ENCODE results near the gene RBM46. TPM values are rescaled to one million over a fixed set of nuclear protein-coding genes. Genes with fewer than 3 reads are reported as not detected.
"Not testable (repeated sequence)": the region's sequence is repeated elsewhere in the genome, so short reads cannot be mapped to it uniquely, and the experiment has no call there.

RBM46 gene
- total RNA-seq, 1 donor from 2014 or later = 0.58 TPM

DNA sequence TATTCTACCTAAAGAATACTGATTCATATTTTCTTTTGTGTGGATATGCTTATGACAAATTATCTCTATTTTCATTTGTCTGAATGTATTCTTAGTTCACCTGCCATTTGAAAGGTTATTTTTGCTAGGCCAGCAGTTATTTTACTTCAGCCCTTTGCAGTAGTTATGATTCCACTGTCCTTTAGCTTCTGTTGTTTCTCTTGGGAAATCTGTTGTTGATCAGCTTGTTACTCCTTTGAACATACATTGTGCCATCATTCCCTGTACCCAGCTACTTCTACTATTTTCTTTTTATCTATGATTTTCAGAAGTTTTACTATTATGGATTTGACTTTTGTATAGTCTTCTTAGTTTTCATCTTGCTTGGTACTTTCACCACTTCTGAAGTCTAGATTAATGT, 37.2 kb downstream of the RBM46 start:
- ATAC-seq (no peak), DNase-seq (ENCODE audit: low spot score) (no peak)

DNA sequence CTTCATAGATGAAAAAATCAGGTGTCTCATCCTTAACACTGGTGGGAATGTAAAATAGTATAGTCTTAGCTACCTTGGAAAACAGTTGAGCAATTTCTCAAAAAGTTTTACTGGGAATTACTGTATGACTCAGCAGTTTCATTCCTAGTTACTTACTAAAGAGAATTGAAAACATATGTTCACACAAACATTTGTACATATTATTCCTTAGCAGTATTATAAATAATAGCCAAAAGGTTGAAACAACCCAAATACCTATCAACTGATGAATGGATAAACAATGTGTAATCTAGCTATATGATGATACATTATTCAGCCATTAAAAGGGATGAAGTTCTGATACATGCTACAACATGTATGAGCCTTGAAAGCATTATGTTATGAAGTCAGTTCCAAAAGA, 41.7 kb downstream of the RBM46 start:
- DNase-seq (ENCODE audit: low spot score) (no peak), ATAC-seq (no peak)
- intact Hi-C loops (cut with DNase I) = no loop called here

More for the DNA sequence above, 37.2 kb downstream of the RBM46 start:
- intact Hi-C loops (cut with DNase I) = no loop called here

DNA sequence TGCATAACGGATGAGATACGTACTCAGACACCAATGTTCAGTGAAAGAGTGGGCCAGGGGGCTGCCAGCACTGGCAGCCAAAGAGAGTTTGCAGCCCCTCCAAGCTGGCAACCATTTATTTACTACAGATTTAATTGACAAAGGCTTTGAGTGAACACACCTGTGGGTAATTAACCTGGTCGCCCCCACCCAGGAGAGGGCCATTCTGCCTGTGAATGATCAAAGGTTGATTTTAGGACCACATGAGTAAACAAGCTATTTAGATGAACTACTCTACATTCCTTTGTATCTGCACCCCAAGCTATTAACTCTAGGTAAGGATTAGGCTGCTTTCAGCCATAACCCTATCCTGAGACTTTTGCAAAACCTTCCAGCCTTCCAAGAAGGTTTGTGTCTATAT, 55.0 kb downstream of the RBM46 start:
- ATAC-seq = no peak
- no peak for DNase-seq (ENCODE audit: low spot score)
- intact Hi-C loops (cut with DNase I) = no loop called here

DNA sequence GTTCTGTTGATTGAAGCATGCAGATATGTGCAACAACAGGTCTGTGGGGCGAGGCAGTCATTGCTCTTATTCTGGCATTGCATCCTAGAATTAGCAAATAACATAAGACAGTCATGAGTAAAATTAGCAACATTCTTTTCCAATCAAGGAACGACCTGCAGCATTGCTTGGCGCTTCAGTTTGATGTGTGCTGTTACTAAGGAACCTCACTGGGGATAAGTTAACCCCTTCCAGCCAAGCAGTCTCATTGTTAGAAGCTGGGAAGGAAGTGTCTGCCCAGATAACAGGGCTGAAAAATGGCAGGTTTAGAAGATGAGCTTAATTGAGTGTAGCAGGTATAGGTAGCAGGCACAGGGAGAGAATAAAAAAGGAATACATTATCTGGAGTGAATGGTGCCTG, 55.4 kb downstream of the RBM46 start:
- no peak for ATAC-seq
- DNase-seq (ENCODE audit: low spot score) = no peak
- intact Hi-C loops (cut with DNase I) = no loop called here

DNA sequence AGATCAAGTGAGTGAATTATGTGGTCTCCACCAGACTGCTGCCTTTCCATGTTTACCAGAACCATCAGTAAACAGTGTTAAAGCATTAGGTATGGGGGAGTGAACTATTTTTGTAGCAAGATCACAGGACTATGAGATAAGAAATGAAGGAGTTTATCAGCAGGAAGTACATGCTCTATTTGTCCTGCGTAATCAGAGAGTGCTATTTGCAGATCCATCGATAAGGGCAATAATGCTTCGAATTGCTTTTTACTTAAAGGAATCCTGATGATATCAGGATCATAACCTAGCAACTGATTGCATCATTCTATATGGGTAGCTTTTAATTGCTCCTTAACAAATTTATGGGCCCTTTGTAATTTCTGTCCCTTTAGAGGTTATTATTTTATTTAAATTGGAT, 57.1 kb downstream of the RBM46 start:
- DNase-seq (ENCODE audit: low spot score) (no peak), ATAC-seq (no peak)
- intact Hi-C loops (cut with DNase I) = no loop called here

DNA sequence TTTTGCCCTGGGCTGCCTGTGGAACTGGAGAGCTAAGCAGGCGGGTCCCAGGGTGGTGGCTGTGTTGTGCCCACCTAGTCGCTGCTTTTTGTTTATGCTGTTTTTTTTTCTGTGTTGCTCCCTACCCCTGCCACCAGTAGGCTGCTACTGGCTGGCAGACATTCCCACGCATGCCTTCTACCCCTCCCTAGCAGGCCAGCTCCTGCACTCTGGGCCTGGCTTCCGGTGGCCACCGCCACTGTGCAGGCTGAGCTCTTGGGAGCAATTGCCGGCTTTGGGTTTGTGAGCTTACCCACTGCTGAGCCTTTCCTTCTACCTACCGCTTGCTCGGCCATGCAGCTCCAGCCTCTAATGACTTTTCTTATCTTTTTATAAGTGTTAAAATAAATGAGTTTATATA, 57.6 kb downstream of the RBM46 start:
- intact Hi-C loops (cut with DNase I) = no loop called here
- ATAC-seq (no peak), DNase-seq (ENCODE audit: low spot score) (no peak)

DNA sequence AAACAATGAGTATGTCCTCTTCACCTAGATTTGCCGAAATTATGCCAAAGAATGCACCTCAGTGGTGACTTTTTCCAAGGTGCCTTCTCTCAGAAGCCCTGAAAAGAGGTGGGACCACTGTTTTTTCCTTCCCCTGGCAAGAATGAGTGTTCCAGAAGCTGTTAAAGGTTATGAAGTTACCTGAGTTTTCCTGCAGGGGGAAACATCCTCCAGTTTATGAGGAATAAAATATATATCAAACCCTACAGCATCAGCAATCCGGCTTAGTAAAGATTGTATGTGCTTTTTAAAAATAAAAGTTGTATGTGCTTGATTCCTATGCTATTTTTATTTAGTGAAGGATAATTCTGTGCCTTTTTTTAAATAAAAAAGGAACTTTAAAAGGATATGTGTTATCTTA, 73.3 kb downstream of the RBM46 start:
- DNase-seq (ENCODE audit: low spot score) = no peak
- ATAC-seq = no peak
- intact Hi-C loops (cut with DNase I) = no loop called here

DNA sequence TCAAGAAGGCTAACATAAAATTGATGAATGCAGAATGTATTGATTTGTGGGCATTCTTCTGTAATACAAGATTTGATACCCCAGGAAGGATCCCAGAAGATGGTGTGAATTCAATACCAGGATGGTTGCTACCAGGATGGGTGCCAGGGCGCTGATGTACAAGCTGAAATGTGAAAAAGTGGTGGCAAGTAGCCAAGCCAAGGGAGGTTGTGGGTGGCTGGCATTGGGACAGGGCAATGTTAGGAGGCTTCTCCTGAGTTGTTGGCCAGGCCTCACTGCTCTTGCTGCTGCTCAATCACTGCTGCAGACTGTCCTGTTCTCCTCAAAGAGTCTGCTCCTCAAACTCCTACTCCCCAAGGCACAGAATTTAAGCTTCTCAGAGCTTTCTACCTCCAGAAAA, 77.1 kb downstream of the RBM46 start:
- DNase-seq (ENCODE audit: low spot score) = no peak
- no peak for ATAC-seq
- intact Hi-C loops (cut with DNase I) = no loop called here

DNA sequence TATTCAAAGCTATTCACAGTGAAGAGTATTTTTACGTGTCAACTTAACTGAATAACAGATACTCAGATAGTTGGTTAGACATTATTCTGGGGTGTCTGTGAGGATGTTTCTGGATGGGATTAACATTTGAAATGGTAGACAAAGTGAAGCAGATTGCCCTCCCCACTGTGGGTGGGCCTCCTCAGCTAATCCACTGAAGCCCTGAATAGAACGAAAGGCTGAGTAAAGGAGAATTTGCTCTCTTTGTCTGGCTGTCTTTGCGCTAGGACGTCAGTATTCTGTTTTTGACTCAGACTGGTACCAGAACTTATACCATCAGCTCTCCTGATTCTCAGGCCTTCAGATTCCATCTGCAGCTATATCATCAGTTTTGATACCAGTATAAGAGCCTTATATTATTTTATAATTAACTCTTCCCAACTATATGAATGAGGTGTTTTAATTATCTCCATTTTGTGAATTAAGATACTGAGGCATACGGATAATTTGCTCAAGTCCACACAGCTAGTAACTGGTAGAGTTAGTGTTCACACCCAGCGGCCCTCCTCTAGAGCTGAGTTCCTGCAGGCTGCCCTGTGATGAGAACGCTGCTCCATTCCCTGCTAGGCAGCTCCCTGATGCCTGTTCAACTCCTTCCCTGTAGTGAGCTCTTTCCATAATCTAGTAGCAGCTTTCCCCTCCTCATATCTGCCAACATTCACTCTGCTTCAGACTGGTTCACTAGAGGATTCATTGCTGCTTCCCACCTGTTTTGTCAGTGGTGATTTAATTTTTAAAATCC, 87.5 kb downstream of the RBM46 start:
- DNase-seq (ENCODE audit: low spot score) (no peak), ATAC-seq (no peak)
- intact Hi-C loops (cut with DNase I) = no loop called here

DNA sequence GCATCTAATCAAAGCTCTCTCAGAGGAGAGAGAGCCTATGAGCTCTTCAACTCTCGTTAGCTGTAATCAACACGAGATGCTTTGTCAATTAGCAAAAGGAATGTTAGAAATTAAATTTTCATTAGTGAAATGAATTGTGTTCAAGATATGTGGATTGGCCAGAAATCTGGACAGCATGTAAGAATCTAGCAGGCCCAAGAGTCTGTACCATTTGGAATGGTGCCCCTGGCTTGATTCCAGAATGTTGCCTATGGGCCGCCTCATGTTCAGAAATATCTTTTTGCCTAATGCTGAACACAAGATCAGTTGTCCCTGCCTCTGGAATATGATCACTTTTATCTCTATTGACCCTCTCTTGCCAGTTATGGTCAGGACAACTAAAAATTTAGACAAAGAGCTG, 88.2 kb downstream of the RBM46 start:
- DNase-seq (ENCODE audit: low spot score) (no peak), ATAC-seq (no peak)
- intact Hi-C loops (cut with DNase I) = no loop called here

DNA sequence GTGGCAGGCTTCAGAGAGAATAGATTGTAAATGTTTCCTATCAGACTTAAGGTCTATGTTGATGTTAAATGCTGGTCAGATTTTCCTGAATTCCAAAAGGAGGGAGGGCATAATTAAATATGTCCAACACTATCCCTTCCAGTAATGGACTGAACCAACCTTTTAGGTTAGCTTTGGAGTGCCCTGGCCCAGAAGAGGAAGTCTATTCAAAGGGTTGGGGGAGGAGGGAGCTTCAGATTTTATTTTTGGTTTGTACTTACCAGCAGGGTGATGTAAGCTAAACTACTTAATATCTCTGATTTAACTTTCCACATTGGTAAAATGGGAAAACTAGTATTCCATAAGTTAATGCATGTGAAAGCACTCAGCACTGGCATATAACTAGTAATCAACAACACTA, 91.1 kb downstream of the RBM46 start:
- no peak for DNase-seq (ENCODE audit: low spot score)
- intact Hi-C loops (cut with DNase I) = no loop called here
- ATAC-seq = no peak

DNA sequence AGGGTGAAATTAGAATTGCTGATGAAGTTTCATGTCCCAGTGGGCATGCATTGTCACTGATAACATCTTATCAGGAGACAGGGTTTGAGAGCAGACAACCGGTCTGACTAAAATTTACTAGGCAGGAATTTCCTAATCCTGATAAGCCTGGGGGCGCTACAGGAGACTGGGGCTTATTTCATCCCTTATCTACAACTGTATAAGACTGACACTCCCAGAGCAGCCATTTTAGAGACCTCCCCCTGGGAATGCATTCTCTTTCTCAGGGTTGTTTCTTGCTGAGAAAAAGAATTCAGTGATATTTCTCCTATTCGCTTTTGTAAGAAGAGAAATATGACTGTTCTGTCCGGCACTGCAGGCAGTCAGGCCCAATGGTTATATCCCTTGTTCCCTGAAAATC, 93.0 kb downstream of the RBM46 start:
- intact Hi-C loops (cut with DNase I); ATAC-seq; DNase-seq (ENCODE audit: low spot score): not testable (repeated sequence)

DNA sequence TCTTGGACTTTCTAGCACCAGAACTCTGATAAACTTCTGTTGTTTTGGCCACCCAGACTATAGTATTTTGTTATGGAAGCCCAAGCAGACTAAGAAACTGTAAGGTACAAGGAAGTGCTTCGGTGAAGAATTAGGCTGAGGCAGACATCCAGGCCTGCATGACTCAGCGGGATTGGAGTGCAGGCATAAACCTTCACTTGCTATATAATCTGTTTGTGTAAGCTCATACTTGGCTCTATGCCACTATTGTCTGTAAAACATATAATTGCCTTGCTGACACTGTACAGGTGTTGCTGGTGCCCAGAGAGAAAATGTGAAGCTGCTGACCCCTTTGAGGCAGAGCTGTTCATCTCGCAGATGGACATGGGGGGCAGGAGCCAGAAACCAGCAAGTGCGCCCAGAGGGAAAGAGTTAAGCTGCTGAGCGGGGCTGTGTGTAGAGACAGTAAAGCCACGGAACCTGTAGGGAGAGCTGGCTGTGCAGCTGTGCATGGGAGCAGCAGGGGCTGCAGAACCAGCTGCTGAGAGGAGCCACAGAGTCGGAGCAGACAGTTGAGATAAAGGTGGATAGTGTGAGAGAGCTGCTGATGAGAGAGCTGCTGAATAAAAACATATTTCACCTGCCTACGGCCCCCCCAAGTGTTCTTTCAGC, 96.2 kb downstream of the RBM46 start:
- intact Hi-C loops (cut with DNase I) = no loop called here
- ATAC-seq = no peak

More for the DNA sequence above, 96.2 kb downstream of the RBM46 start:
- no peak for DNase-seq (ENCODE audit: low spot score)

Other genes with a start within 250 kb of the RBM46 start
- 68.3 TPM for gene PLRG1, start 230.9 kb upstream of the RBM46 start, total RNA-seq
- gene FGB, start 218.3 kb upstream of the RBM46 start, total RNA-seq = not detected
- not detected for gene FGA, start 190.5 kb upstream of the RBM46 start, total RNA-seq
- not detected for gene FGG, start 168.6 kb upstream of the RBM46 start, total RNA-seq
- gene LRAT, start 37.3 kb upstream of the RBM46 start, total RNA-seq = 4.1 TPM